GM18517 (cell line): ENCODE measurements around the gene STK38L.
A peak's percentile ranks its signal among the peaks of the same experiment; 100 is the strongest.

Source experiments
- ATAC-seq: cut with Tn5 transposase; IDR thresholded peaks from one replicate; pipeline ENCODE4 v1.9.1; 2021; ENCODE audit warnings: mild to moderate bottlenecking, moderate library complexity; ENCODE audit not compliant: unreplicated experiment

STK38L gene

DNA sequence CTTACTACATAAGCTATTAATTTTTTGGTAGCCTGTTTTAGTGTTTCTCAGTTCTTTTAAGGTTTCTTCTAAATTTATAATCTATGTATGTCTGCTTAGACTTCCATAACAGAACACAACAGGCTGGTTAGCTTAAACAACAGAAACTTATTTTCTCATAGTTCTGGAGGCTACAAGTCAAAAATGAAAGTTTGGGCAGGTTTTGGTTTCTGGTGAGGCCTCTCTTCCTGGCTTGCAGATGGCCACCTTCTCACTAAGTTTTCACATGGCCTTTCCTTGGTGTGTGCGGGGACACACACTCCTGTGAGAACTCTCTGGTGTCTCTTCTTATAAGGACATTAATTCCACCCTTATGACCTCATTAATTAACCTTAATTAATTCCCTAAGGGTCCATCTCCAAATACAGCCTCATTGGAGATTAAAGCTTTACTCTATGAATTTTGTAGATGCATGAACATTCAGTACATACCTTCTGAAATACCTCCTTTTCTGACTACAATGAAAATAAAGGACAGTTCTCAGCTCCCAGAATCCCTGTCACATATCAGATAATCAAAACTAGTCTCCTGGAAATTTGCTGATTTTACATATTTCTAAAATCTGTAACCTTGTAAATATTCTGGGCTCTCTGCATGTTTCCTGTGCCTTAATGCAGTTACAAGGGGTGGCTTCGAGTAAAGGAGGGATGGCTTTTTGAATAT, 65.4 kb downstream of the STK38L start:
- ATAC-seq: peak; percentile 45

GRCh38 chr12:27309995-27310315, 65.9 kb downstream of the STK38L start:
- ATAC-seq: no peak

DNA sequence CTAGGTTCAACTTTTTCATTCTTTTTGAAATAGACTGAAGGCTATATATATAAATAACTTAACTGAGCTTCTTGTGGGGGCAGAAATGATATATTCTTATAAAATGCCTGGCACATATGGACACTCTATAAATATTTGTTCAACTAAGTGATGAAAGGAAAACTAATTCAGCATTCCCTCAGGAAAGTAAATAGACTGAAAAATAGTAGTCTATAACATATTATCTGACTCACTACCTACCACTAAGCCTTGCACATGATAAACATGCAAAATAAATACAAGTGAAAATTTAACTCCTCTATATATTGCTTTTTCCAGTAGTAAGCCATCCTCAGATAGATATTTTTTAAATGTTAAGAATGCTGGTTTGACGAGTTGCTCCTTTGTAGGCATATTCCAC, 72.9 kb downstream of the STK38L start:
- ATAC-seq: no peak

DNA sequence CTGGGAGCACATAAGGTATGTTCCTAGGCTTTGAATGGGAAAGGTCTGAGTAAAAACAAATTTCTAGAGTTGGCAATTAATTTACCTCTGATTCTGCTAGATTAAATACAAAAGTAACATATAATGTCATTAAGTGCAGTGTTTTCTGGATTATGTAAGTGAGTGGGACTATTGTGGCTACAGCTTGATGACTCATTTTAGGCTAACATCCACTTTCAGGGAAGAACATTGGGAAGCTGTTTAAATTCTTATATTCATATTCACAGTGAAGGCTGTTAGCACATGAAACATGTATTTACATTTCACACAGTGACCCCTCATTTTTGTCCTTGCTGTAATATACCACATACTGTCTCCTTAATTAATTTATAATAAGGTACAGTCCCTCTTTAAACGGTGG, 75.3 kb downstream of the STK38L start:
- ATAC-seq: no peak

- ATAC-seq: no peak
Measured at GRCh38 chr12:27319848-27320247, 75.8 kb downstream of the STK38L start.

- ATAC-seq: no peak
Measured at GRCh38 chr12:27324530-27324929, 80.4 kb downstream of the STK38L start.

GRCh38 chr12:27330846-27331245, 86.8 kb downstream of the STK38L start:
- no peak for ATAC-seq

DNA sequence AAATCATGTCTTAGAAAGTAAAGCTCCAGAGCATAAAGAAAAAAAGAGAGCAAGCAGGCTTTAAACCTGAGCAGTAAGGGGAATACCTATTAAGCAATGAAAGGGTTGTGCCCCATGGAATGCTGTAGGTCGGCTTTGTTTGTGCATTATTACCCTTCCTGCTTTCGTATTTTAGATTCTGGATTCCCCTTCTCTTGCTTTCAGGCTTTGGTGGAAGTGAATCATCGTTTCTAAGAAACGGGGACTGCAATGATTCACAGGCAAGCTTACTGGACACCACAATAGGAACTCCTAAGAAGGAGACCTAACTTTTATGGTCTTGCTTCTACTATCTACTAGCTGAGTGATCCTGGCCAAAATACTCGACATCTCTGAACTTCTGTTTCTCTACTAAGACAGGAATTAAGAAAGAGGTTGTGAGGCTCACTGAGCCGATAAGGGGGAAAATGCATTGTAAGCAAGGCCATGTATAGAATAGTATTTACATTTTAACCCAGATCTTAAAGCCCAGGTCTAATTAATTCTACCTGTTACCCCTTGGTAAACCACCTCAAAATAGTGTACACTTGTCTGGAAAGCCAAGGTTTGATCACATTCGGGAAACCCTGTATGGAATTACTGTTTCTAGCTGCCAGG, 87.3 kb downstream of the STK38L start:
- peak; percentile 55 for ATAC-seq

DNA sequence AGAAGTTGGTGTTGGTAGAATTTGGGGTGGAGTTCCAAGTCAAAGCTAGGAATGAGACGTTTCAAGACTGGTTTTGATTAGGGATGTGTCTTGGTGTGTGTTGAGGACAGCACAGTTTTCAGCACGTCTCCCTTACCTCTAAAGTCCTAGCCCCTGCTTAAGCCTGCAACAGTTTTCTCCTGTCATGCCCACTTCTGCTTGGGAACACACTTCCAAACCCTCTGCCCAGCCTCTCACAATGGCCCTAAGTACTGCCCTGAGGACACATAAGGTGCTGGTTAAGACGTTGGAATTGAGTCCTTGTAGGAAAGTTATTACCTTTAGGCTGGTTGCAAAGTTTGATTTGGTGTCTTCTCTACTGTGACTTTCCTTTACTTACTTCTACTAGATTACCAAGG, 87.8 kb downstream of the STK38L start:
- ATAC-seq: no peak

DNA sequence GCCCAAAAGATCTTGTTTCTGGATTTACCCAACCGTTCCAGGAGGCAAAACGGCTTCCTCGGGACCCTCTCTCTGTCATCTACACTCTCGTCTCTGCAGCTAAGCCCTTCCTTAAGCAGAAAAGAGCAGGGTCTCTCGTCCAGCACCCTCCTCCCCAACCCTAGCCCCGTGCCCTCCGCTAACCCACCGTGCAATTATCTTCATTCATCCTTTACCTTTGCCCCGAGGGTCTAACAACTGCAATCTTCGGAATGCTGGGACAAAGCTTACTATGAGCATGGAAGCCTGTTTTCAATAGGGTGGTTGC, 88.3 kb downstream of the STK38L start:
- no peak for ATAC-seq

DNA sequence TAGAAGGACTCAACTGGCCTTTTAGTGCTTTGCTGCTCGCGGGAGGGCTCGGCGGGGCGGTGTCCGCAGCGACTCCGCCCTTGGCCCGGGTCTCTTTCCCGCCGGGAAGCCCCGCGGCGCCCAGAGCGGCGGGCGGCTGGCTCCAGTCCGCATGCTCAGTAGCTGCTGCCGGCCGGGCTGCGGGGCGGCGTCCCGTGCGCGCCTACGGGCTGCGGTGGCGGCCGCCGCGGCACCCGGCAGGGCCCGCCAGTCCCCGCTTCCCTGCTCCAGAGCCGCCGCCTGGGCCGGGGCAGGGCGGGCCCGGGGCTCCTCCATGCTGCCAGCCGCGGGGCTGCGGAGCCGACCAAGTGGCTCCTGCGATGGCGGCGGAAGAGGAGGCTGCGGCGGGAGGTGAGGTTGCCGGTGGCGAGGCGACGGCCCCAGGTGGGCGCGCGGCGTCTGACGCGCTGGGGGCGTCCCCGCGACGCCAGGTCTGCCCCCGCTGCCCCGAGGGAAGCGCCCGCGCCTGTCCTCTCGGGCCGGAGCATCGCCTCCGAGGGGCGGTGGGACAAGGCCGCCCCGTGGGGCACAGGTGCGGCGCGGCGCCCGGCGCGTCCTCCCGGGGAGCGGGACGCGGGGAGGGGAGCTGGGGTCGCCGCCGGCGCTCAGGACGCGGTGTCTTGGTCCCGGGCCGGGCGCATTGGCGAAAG, 88.8 kb downstream of the STK38L start, which contains the start of gene BMAL2:
Gene BMAL2 (plus strand): TSS at position 123 of the 689 bp plus-strand sequence. CDS start 237 bp downstream, at position 360.
- ATAC-seq: peak; percentile 20

DNA sequence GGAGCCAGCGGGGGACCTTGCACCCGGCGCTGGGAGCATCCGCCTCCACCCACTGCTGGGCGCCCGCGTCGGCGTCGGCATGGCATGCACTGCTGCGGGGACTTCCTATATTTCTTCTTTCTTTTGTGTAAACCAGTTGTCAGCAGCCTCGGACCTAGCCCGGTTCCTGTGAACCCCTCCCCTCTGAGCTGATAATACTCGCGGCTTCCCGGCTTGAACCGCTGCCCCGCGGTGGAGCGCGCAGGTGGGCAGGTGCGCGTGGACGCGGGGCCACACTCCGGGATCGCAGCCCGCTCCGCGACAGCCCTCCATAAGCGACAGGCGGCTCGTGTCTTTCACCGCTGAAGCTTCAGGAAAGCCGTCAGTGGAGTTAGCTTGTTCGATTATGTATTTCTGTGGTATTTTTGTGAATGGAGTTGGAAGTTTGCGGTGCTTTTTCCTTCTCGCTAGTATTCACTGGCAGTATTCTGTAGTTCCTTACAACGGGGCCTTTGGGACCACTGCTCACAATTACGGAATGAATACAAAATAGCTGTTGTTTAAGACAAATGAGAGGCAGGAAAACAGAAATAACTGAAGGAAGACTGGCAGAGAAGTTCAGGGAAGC, 89.4 kb downstream of the STK38L start:
- ATAC-seq: peak; percentile 27

- ATAC-seq: no peak
Measured at GRCh38 chr12:27334042-27334720, 90.1 kb downstream of the STK38L start.

- no peak for ATAC-seq
Measured at GRCh38 chr12:27334721-27335082, 90.6 kb downstream of the STK38L start.

DNA sequence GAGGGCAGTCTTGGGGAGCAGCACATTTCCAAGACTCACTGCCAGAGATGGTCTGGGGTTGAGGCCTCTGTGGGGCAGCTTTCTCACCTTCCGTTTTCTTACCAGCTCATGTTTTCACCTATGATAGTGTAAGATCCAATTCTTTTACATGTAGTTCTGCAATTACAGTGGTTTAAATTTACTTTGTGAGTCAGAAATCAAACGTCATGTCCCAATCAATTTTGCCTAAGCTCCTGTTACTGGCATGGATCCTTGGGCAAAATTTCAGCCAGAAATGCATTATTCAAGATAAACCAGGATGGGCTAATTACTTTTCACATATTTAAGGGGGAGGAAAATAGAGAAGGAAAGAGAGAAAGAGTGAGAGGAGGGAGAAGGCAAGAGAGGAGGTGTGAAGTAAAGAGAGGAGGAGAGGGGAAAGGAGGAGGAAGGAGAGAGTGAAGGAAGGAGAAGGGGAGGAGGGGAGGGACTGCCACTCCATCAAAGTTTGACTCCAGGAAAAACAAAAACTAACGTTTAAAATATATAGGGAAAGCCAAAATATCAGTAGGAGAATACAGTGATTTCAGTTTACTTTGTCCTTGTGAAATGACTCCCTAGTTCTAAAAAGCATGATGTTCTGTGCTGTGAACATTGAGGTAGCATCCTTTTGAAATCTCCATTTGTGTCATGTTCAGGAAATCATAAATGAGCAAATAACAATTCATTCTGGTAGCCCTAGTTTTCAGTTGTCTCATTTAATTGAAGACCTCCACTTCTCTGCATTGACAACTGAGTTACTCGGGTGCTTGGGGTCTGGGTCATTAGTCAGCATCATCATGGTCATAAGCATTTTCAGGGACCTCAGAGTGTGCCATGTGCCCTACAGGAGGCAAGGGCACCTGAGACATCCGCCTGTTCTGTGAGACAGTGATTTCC, 91.5 kb downstream of the STK38L start:
- ATAC-seq: no peak

DNA sequence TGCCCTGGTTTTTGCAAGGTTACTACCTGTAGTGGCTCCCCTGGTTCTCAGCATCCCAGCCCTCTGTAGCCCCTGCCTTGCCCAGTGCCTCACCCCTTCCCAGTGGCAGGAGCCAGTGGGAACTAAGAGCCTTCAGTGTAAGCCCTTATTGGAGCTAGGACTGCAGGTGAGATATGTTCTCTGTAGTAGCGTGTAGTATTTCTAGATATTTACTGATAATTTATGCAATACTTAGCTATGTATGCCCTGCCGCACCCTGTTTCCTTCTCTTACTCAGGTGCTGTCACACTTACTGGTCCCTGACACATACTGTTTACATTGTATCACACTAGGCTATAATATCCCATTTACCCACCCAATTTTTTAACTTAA, 92.2 kb downstream of the STK38L start:
- ATAC-seq: no peak

- ATAC-seq: no peak
Measured at GRCh38 chr12:27337376-27337775, 93.3 kb downstream of the STK38L start.

- ATAC-seq: no peak
Measured at GRCh38 chr12:27338473-27338872, 94.4 kb downstream of the STK38L start.

GRCh38 chr12:27340971-27341370, 96.9 kb downstream of the STK38L start:
- ATAC-seq: no peak

- ATAC-seq: no peak
Measured at GRCh38 chr12:27342536-27342935, 98.5 kb downstream of the STK38L start.
